Lower leg skin (tissue), 3 donors: ENCODE measurements around the gene BFSP1.

Experiments used
- POLR2A ChIP-seq, 2 donors: fragments of 450-650 bp; IDR thresholded peaks; one replicate each; pipeline ENCODE4 v1.6.1; 2016 to 2017; ENCODE audit warnings: antibody characterized with exemption in 2 of 2, mild to moderate bottlenecking in 1 of 2, moderate library complexity in 1 of 2
- TF ChIP-seq, protein P1 (sequence below), 3 donors: fragments of 450-650 bp; IDR thresholded peaks; one replicate each; pipeline ENCODE4 v1.5.1; 2016; ENCODE audit warnings: antibody characterized with exemption in 3 of 3, mild to moderate bottlenecking in 3 of 3, moderate library complexity in 2 of 3

DNA sequence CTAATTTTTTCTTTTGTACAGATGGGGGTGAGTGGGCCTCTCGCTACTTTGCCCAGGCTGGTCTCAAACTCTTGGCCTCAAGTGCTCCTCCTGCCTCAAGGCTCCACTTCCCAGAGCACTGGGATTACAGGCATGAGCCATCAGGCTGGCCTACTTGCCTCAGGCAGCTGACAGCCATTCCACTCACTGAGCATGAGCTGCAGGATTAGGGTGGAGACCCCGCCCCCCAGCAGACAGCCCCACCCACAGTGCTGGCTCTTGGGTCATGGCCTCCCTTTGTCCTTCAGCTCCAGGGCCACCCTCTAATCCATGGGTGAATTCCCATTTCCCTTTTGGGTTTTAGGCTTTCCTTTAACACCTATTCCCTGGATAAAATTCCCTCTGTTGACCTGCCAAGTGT, 82.1 kb downstream of the BFSP1 start:
- TF ChIP-seq, protein P1, sequence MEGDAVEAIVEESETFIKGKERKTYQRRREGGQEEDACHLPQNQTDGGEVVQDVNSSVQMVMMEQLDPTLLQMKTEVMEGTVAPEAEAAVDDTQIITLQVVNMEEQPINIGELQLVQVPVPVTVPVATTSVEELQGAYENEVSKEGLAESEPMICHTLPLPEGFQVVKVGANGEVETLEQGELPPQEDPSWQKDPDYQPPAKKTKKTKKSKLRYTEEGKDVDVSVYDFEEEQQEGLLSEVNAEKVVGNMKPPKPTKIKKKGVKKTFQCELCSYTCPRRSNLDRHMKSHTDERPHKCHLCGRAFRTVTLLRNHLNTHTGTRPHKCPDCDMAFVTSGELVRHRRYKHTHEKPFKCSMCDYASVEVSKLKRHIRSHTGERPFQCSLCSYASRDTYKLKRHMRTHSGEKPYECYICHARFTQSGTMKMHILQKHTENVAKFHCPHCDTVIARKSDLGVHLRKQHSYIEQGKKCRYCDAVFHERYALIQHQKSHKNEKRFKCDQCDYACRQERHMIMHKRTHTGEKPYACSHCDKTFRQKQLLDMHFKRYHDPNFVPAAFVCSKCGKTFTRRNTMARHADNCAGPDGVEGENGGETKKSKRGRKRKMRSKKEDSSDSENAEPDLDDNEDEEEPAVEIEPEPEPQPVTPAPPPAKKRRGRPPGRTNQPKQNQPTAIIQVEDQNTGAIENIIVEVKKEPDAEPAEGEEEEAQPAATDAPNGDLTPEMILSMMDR (IDR thresholded peaks at IDR 0.05) = no peak
- TF ChIP-seq POLR2A (IDR thresholded peaks at IDR 0.05) = no peak
